Body of pancreas (tissue), 4 donors: ENCODE measurements around the gene SEMA4C.

ENCODE experiments used
- CTCF ChIP-seq, 7 experiments: fragments of 450-650 bp in 4 of 7; fragments of 200-600 bp in 3 of 7; sonication (generic) in 3 of 7; IDR thresholded peaks; one replicate each; pipeline ENCODE4 v1.5.1; 2016 to 2019; ENCODE audit warnings: antibody characterized with exemption in 7 of 7
- POLR2A ChIP-seq, 3 donors: fragments of 450-650 bp; IDR thresholded peaks; one replicate each; pipeline ENCODE4 v1.6.1; 2016; ENCODE audit warnings: antibody characterized with exemption in 3 of 3, mild to moderate bottlenecking in 2 of 3

DNA sequence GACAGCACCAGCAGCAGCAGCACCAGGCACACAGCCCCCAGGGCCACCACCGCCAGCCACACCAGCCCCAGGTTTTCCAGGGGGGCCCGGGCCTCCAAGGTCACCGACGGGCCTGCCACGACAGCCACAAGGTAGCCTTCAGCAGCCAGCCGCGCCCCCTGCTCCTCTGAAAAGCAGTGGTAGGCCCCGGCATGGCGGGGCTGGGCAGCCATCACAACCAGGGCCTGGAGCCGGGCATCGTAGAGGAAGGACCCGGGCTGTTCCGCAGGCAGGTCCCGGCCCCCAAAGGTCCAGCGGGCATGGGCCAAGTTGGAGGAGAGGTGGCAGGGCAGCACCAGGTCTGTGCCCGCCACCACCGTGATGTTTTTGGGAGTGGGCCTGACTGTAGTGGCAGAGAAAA is 8.8 kb downstream of the SEMA4C start:
- TF ChIP-seq CTCF (IDR thresholded peaks at IDR 0.05) (no peak), POLR2A (IDR thresholded peaks at IDR 0.05) (no peak)
